Measurements from ENCODE around the gene THRB. TPM values are rescaled to one million over a fixed set of nuclear protein-coding genes. Genes with fewer than 3 reads are reported as not detected.

THRB gene
- total and polyA plus RNA-seq, 9 of the 15 experiments (the other 6 are each of a cell fraction or from before 2014, with no cell fraction given), result 1.7 to 14.9 (median 6.9) TPM

DNA sequence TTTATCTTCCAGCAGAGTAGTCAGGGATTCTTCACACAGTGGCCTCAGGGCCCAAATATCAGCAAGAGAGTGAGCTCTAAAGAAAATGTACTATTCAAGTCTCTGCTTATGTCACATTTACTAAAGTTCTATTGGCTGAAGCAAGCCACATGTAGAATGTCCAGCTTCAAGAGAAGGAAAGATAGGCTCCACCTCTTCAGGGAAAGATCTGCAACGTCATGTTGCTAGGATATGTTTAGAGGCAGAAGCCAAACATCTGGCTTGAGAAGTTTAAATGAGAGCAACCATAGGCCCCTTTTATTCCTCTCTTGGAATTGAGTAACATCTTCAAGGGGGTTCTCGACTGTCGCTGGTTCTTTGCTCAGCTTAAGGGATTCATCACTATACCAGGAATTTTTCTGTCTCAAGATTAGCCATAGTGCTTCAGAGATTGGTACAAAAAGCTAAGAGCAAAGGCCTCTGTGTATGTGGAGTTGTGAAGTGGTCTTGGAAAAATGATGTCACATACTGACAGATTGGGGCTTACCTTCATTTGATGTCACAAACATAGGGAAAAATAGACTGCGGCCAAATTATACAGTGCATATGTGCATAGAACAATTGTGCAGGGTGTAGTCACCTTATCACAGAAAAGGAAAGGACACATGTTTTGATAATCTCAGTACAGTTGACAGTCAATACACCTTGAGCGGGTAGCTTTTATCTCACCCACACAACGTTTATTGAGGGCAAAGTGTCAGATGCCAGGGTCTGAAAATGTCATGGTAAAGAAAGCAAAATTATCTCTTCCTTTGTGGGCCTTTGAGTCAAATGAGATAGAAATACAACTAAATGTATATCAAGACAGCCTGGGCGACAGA lies 11.3 kb upstream of the THRB start (continued):
- no peak for TF ChIP-seq NELFE (IDR thresholded peaks at IDR 0.05; ENCODE audit: insufficient read depth, insufficient read length)
- TF ChIP-seq NFIC (IDR thresholded peaks at IDR 0.05), result peak; percentile 46; the same call in 1 of the 2 replicates
- TF ChIP-seq EP300 (IDR thresholded peaks at IDR 0.05; ENCODE audit: low read length), result peak; percentile 72; the same call in 1 of the 2 replicates
- peak; percentile 83 for TF ChIP-seq NFE2 (IDR thresholded peaks at IDR 0.05; ENCODE audit: low read depth)
- TF ChIP-seq CCNT2 (IDR thresholded peaks at IDR 0.05; ENCODE audit: borderline replicate concordance, extremely low read depth, insufficient read length, low read depth, low read length), result no peak
- TF ChIP-seq MAFF (IDR thresholded peaks at IDR 0.05; ENCODE audit: low read length), result peak; percentile 46; the same call in 1 of the 2 replicates
- TF ChIP-seq REST (IDR thresholded peaks at IDR 0.05; ENCODE audit: borderline replicate concordance), result peak; percentile 38; the same call in 1 of the 2 replicates
- TF ChIP-seq REST (CRISPR knock-in tag; IDR thresholded peaks at IDR 0.05; ENCODE audit: low read depth), result no peak
- peak; percentile 70 for TF ChIP-seq DPF2 (IDR thresholded peaks at IDR 0.05)
- no peak for TF ChIP-seq E2F3 (CRISPR knock-in tag; IDR thresholded peaks at IDR 0.05)
- TF ChIP-seq GATAD2B (IDR thresholded peaks at IDR 0.05; ENCODE audit: borderline replicate concordance), result 0 out of 2 replicates have a peak, but pooled peaks have one; percentile 49
- TF ChIP-seq CREM (IDR thresholded peaks at IDR 0.05; ENCODE audit: low read depth), result peak; percentile 12; the same call in 1 of the 2 replicates
- peak; percentile 72 for TF ChIP-seq TAL1 (IDR thresholded peaks at IDR 0.05)
- TF ChIP-seq ZNF184 (CRISPR knock-in tag; IDR thresholded peaks at IDR 0.05), result no peak
- no peak for TF ChIP-seq CLOCK (CRISPR knock-in tag; IDR thresholded peaks at IDR 0.05; ENCODE audit: borderline replicate concordance)
- peak; percentile 76 for TF ChIP-seq ARID1B (IDR thresholded peaks at IDR 0.05)
- TF ChIP-seq ZNF77 (CRISPR knock-in tag; IDR thresholded peaks at IDR 0.05), result no peak
- TF ChIP-seq C11orf30 (IDR thresholded peaks at IDR 0.05; ENCODE audit: low read depth), result peak; percentile 76
- peak; percentile 68 for TF ChIP-seq NCOR1 (IDR thresholded peaks at IDR 0.05)

Measured in K562 (cell line).